Measurements from ENCODE around the gene CALCOCO2. TPM values are rescaled to one million over a fixed set of nuclear protein-coding genes. Genes with fewer than 3 reads are reported as not detected.

CALCOCO2 gene
- total RNA-seq, 4 donors from 2014 or later, result 179 to 356 (median 241) TPM

DNA sequence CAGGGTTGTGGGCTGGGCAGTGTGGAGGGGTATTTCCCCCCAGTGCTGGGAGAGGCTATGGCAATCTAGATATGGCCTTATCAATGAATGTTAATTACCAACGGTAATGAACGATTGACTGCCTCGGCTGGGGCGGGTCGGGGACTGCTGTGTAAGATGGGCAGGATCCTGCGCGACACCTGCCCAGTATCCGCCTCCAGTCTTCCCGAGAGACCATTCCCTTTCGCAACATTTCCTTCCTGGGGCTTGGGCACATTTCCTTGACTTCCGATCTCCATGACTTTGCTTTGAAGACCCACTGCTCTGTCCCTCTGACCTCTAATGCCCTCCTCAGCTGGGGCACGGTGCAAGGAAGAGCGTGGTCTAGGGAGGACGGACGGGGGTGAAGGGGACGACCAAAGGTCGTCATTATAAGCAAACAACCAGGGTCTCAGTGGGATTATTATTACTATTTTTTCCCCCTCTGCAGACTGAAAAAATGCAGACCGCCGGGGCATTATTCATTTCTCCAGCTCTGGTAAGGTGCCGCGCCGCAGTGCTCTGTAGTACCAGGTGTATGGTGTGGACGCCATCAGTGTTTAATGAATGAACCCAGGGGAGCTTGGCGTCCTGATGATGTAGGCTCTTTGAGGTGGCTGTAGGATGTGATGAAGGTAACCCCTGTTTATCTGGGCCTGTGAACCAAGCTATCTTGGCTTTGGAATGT, 62.3 kb downstream of the CALCOCO2 start:
- TF ChIP-seq, protein P1, sequence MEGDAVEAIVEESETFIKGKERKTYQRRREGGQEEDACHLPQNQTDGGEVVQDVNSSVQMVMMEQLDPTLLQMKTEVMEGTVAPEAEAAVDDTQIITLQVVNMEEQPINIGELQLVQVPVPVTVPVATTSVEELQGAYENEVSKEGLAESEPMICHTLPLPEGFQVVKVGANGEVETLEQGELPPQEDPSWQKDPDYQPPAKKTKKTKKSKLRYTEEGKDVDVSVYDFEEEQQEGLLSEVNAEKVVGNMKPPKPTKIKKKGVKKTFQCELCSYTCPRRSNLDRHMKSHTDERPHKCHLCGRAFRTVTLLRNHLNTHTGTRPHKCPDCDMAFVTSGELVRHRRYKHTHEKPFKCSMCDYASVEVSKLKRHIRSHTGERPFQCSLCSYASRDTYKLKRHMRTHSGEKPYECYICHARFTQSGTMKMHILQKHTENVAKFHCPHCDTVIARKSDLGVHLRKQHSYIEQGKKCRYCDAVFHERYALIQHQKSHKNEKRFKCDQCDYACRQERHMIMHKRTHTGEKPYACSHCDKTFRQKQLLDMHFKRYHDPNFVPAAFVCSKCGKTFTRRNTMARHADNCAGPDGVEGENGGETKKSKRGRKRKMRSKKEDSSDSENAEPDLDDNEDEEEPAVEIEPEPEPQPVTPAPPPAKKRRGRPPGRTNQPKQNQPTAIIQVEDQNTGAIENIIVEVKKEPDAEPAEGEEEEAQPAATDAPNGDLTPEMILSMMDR (IDR thresholded peaks at IDR 0.05; ENCODE audit: low read depth), result no peak

DNA sequence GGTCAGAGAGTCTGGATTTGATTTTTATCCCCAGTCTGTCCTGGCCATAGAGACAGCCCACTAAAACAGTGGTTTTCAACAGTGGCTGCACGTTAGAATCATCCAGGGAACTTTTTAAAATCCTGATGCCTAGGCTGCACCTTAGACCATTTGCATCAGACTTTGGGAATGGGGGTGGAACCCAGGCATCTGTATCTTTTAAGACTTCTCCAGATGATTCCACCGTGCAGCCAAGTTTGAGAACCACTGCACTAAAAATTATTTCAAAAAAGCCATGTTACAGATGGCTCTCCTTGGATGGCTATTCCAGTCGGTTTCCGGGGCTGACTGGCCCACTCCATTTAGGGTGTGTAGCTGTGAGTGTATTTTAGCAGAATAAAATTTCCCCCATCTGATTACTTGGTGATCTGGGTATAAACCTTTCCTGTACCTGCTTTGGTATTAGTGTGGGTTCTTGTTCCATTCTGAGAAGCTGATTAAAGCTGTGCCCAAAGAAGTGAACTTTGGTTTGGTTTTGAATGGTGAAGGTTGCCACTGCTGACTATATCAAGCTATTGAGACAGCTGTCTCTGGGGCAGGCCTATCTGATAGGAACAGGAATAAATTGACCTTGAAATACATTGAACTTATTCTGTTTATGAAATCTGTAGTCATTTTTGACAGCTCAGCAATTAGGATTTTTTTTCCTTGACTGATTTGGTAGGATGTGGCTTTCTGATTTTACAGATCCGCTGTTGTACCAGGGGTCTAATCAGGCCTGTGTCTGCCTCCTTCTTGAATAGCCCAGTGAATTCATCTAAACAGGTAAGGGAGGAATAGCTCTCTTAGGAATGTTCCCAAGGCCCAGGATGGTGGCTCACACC, 63.0 kb downstream of the CALCOCO2 start:
- TF ChIP-seq, protein P1 (IDR thresholded peaks at IDR 0.05; ENCODE audit: low read depth), result no peak

DNA sequence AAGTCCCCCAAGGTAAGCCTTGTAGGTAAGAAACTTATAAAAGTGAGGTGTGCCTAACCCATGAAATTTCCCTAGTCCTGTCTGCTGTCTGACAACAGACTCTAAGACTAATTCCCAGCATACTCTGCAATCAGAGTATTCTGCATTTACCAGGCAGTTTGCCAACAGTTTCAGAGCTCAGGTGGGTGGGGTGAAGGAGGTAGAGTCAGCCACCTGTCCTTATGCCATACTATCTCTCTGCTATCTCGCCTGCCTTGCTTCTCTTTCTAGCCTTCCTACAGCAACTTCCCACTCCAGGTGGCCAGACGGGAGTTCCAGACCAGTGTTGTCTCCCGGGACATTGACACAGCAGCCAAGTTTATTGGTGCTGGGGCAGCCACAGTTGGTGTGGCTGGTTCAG, 64.1 kb downstream of the CALCOCO2 start:
- TF ChIP-seq, protein P1 (IDR thresholded peaks at IDR 0.05; ENCODE audit: low read depth), result no peak

DNA sequence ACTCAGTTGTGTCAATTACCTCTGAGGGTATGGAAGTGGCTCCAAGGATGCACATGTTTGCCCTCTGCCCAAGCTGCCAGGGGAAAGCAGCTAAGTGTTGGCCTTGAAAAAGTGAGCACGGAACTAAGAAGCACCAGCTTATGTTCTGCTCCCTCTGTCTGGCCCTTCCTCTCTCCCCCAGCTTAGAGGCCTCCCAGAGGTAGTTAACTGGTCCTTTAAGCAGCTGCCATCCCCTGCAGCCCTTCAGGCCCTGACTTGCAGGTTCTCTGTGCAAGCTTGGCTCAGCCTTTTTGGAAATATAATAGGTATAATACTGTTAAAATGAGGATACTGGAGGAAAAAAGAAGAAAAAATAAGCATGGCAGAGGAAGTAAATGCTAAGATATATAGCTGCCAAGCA, 70.4 kb downstream of the CALCOCO2 start:
- TF ChIP-seq, protein P1 (IDR thresholded peaks at IDR 0.05; ENCODE audit: low read depth), result no peak

DNA sequence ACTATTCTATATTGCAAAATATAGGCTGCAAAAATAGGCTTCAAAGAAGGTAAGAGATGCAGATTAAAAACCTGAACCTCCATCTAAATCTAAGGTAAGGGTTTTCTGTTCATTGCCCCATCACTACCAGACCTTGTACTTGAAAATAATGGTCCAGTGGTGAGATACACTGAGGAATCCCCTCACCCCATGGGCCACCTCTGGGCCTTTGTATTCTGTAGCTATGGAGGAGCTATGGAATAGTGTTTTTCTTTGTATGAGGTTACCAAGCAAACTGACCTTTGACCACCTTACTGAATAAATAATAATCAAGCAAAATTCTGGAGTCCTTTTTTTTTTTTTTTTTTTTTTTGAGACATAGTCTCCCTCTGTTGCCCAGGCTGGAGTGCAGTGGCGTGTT, 72.6 kb downstream of the CALCOCO2 start:
- TF ChIP-seq, protein P1 (IDR thresholded peaks at IDR 0.05; ENCODE audit: low read depth), result no peak

DNA sequence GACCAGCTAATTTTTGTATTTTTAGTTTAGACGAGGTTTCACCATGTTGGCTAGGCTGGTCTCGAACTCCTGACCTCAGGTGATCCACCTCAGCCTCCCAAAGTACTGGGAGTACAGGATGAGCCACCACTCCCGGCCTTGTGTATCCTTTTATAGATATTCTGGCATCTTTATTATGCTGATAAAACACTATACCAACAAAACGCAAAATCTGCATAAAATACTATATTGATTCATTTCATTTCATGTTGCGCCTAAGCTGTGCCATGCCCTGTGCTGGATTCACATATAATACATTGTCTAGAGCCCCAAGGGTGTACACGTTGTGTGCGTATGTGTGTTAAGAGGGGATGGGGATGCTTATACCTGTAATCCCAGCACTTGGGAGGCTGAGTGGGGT, 73.6 kb downstream of the CALCOCO2 start:
- TF ChIP-seq, protein P1 (IDR thresholded peaks at IDR 0.05; ENCODE audit: low read depth), result no peak

DNA sequence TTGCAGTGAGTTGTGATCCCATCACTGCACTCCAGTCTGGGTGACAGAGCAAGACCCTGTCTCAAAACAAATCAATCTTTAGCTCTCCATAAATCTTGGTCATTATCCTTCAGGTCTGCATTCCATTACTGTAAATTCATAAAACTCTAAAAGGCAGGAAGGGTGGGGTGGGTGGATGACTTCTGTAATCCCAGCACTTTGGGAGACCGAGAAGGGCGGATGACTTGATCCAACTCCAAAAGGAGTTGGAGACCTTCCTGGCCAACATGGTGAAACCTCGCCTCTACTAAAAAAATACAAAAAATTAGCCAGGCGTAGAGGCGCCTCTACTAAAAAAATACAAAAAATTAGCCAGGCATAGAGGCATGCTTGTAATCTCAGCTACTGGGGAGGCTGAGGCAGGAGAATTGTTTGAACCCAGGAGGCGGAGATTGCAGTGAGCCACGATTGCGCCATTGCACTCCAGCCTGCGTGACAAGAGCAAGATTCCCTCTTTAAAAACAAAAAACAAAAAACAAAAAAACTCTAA, 75.2 kb downstream of the CALCOCO2 start:
- TF ChIP-seq, protein P1 (IDR thresholded peaks at IDR 0.05; ENCODE audit: low read depth), result no peak

Data from subcutaneous adipose tissue (tissue), 4 donors.